ENCODE measurements around the gene LMBR1L.

The LMBR1L gene

DNA sequence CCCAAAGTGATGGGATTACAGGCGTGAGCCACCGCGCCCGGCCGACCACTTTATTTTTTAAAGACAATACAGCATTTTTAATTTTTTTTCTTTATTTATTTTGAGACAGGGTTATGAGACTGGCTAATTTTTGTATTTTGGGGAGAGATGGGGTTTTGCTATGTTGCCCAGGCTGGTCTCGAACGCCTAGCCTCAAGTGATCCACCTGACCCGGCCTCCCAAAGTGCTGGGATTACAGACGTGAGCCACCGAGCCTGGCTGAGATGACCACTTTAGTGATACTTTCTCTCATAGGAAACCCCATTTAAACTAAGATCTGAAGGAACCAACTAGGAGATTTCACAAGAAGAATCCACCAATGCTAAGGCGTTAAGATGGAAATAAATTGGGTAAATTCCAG lies 39.7 kb downstream of the LMBR1L start:
- no peak for TF ChIP-seq ZNF792 (tag by site-specific recombination; IDR thresholded peaks at IDR 0.05)
- no peak for TF ChIP-seq SP2 (tag by site-specific recombination; IDR thresholded peaks at IDR 0.05)
- TF ChIP-seq TSHZ1 (tag by site-specific recombination; IDR thresholded peaks at IDR 0.05; ENCODE audit: borderline replicate concordance): no peak
- no peak for TF ChIP-seq ZNF600 (tag by site-specific recombination; IDR thresholded peaks at IDR 0.05)
- no peak for TF ChIP-seq ZNF211 (tag by site-specific recombination; IDR thresholded peaks at IDR 0.05; ENCODE audit: low read depth)
- TF ChIP-seq, protein P1, sequence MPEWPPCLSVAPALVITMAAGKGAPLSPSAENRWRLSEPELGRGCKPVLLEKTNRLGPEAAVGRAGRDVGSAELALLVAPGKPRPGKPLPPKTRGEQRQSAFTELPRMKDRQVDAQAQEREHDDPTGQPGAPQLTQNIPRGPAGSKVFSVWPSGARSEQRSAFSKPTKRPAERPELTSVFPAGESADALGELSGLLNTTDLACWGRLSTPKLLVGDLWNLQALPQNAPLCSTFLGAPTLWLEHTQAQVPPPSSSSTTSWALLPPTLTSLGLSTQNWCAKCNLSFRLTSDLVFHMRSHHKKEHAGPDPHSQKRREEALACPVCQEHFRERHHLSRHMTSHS (tag by site-specific recombination; IDR thresholded peaks at IDR 0.05): no peak
- no peak for TF ChIP-seq ZNF2 (tag by site-specific recombination; IDR thresholded peaks at IDR 0.05)
- TF ChIP-seq ZNF785 (tag by site-specific recombination; IDR thresholded peaks at IDR 0.05): no peak
- TF ChIP-seq BCL11B (tag by site-specific recombination; IDR thresholded peaks at IDR 0.05; ENCODE audit: low read depth): no peak
- TF ChIP-seq ZNF26 (tag by site-specific recombination; IDR thresholded peaks at IDR 0.05): no peak
- no peak for TF ChIP-seq ZNF184 (tag by site-specific recombination; IDR thresholded peaks at IDR 0.05)
- TF ChIP-seq ZNF175 (tag by site-specific recombination; IDR thresholded peaks at IDR 0.05): no peak
- no peak for TF ChIP-seq ZNF843 (tag by site-specific recombination; IDR thresholded peaks at IDR 0.05)
- TF ChIP-seq BCL6B (tag by site-specific recombination; IDR thresholded peaks at IDR 0.05): no peak
- TF ChIP-seq ZBTB44 (tag by site-specific recombination; IDR thresholded peaks at IDR 0.05): no peak
- TF ChIP-seq ZNF660 (tag by site-specific recombination; IDR thresholded peaks at IDR 0.05): no peak
- no peak for TF ChIP-seq ZNF747 (tag by site-specific recombination; IDR thresholded peaks at IDR 0.05)
- no peak for TF ChIP-seq ZNF658 (tag by site-specific recombination; IDR thresholded peaks at IDR 0.05)
- no peak for TF ChIP-seq HOXC10 (CRISPR knock-in tag; IDR thresholded peaks at IDR 0.05)
- H3K4me3 ChIP-seq (ENCODE audit: low read depth, low read length): no peak overlapping the region
- H3K4me1 ChIP-seq (ENCODE audit: control insufficient read depth, insufficient read depth, low read length): peaks cover 4% of the 10 kb centered on the region
- CTCF ChIA-PET: interaction anchor here (1.0 to 8.1 kb wide), 3 partner anchors 11 to 59 kb away, joined by 3 to 82 read pairs (median 4); no protein-coding TSS in a partner anchor
- H3K9me3 ChIP-seq (ENCODE audit: control insufficient read depth, insufficient read depth, low read depth, low read length): no peaks in the 10 kb centered on the region
- POLR2A ChIA-PET: interaction anchor here (1.7 kb wide), 1 partner anchor 60 kb away, joined by 5 read pairs; the partner anchor contains the start of gene TUBA1B
- no peaks in the 10 kb centered on the region for H3K36me3 ChIP-seq (ENCODE audit: control insufficient read depth in 2 of 2, insufficient read depth in 1 of 2, low read length in 2 of 2)
- H3K27ac ChIP-seq (ENCODE audit: extremely low read depth, low read depth, low read length): no peak overlapping the region
